Karpas-422 (cell line): Measurements from ENCODE around the gene MAD2L2. TPM values are rescaled to one million over a fixed set of nuclear protein-coding genes. Genes with fewer than 3 reads are reported as not detected.

Experiments used
- DNase-seq: peaks from one replicate; pipeline ENCODE4 v3.0.0-alpha.2; 2015
- H2AFZ ChIP-seq: fragments of 200-600 bp; sonication (generic); 2 replicates; pipeline ENCODE4 v1.6.1; 2014; ENCODE audit warnings: antibody characterized with exemption, low read length, mixed read lengths
- H3K27ac ChIP-seq: fragments of 200-600 bp; sonication (generic); 2 replicates; pipeline ENCODE4 v1.5.1; 2014; ENCODE audit warnings: mild to moderate bottlenecking, low read length, moderate library complexity
- H3K27me3 ChIP-seq: fragments of 200-600 bp; sonication (generic); 2 replicates; pipeline ENCODE4 v1.6.1; 2014; ENCODE audit warnings: low read length, mixed read lengths
- H3K36me3 ChIP-seq: fragments of 200-600 bp; sonication (generic); 2 replicates; pipeline ENCODE4 v1.6.1; 2014; ENCODE audit warnings: low read length, mixed read lengths; ENCODE audit not compliant: insufficient read depth
- H3K4me1 ChIP-seq: fragments of 200-600 bp; sonication (generic); 2 replicates; pipeline ENCODE4 v1.6.1; 2014; ENCODE audit warnings: mild to moderate bottlenecking, low read length, mixed read lengths
- H3K4me2 ChIP-seq: fragments of 200-600 bp; sonication (generic); 2 replicates; pipeline ENCODE4 v1.6.1; 2014; ENCODE audit warnings: low read length, low read depth, mild to moderate bottlenecking; ENCODE audit not compliant: poor library complexity, severe bottlenecking
- H3K4me3 ChIP-seq: fragments of 200-600 bp; sonication (generic); 2 replicates; pipeline ENCODE4 v1.5.1; 2014; ENCODE audit warnings: mild to moderate bottlenecking, antibody characterized with exemption, low read length, mixed read lengths
- H3K79me2 ChIP-seq: fragments of 200-600 bp; sonication (generic); 2 replicates; pipeline ENCODE4 v1.6.1; 2014; ENCODE audit warnings: mild to moderate bottlenecking, low read length, mixed read lengths
- H3K9ac ChIP-seq: fragments of 200-600 bp; sonication (generic); 2 replicates; pipeline ENCODE4 v1.6.0; 2014; ENCODE audit warnings: low read length
- H3K9me2 ChIP-seq: fragments of 200-600 bp; sonication (generic), shearing (Covaris generic); replicated peaks from 2 replicates; pipeline ENCODE4 v1.6.0; 2014; ENCODE audit warnings: mild to moderate bottlenecking, low read length, moderate library complexity; ENCODE audit not compliant: insufficient read depth
- H3K9me3 ChIP-seq: fragments of 300-700, 200-600 bp; sonication (generic); 2 replicates; pipeline ENCODE4 v1.6.1; 2014; ENCODE audit warnings: low read length, mixed read lengths
- H4K20me1 ChIP-seq: fragments of 200-600 bp; sonication (generic); 2 replicates; pipeline ENCODE4 v1.6.1; 2014; ENCODE audit warnings: mild to moderate bottlenecking, antibody characterized with exemption, low read length, low read depth; ENCODE audit not compliant: insufficient read depth
- total RNA-seq: library from RNA; depleted of rRNA; stranded (reverse); fragments of >200 nt; shearing (Covaris generic); gene quantifications from 2 replicates; pipeline ENCODE4 v1.2.3, GENCODE V29; 2014; ENCODE audit warnings: low replicate concordance

MAD2L2 gene
- total RNA-seq, 1 experiment from 2014 or later: 89.3 TPM

- H3K4me1 ChIP-seq: peaks cover 10% of the 10 kb centered on the region
- no peak overlapping the region for H3K27ac ChIP-seq
- H3K4me2 ChIP-seq: peak overlapping the region; percentile 41
- peak; percentile 88 for DNase-seq
- H3K4me3 ChIP-seq: peak overlapping the region; percentile 30; the same call in 1 of the 2 replicates
- no peaks in the 10 kb centered on the region for H3K27me3 ChIP-seq
- H3K9me3 ChIP-seq: no peaks in the 10 kb centered on the region
- H3K79me2 ChIP-seq: no peaks in the 10 kb centered on the region
- H2AFZ ChIP-seq: no peak overlapping the region
- no peaks in the 10 kb centered on the region for H3K36me3 ChIP-seq
- H3K9ac ChIP-seq: peak overlapping the region; percentile 53
- H4K20me1 ChIP-seq: no peaks in the 10 kb centered on the region; the same call in 1 of the 2 replicates
- no peaks in the 10 kb centered on the region for H3K9me2 ChIP-seq
Observed at GRCh38 chr1:11650331-11650991, 30.5 kb downstream of the MAD2L2 start.

GRCh38 chr1:11649624-11650330, 31.2 kb downstream of the MAD2L2 start:
- no peak overlapping the region for H3K9ac ChIP-seq
- DNase-seq: no peak
- no peaks in the 10 kb centered on the region for H3K27me3 ChIP-seq
- H3K27ac ChIP-seq: no peak overlapping the region
- no peak overlapping the region for H2AFZ ChIP-seq
- peaks cover 10% of the 10 kb centered on the region for H3K4me1 ChIP-seq
- peak overlapping the region; percentile 41 for H3K4me2 ChIP-seq
- no peaks in the 10 kb centered on the region for H3K36me3 ChIP-seq
- no peaks in the 10 kb centered on the region for H3K79me2 ChIP-seq
- H3K4me3 ChIP-seq: no peak overlapping the region
- no peaks in the 10 kb centered on the region for H3K9me2 ChIP-seq
- H4K20me1 ChIP-seq: no peaks in the 10 kb centered on the region; the same call in 1 of the 2 replicates
- no peaks in the 10 kb centered on the region for H3K9me3 ChIP-seq

GRCh38 chr1:11649237-11649623, 31.7 kb downstream of the MAD2L2 start:
- no peak for DNase-seq
- Histone ChIP-seq H3K4me1 (peaks cover 10% of the 10 kb centered on the region), H2AFZ (no peak overlapping the region), H4K20me1 (no peaks in the 10 kb centered on the region; the same call in 1 of the 2 replicates), H3K4me2 (no peak overlapping the region), H3K79me2 (no peaks in the 10 kb centered on the region), H3K27ac (no peak overlapping the region), H3K36me3 (no peaks in the 10 kb centered on the region), H3K27me3 (no peaks in the 10 kb centered on the region), H3K4me3 (no peak overlapping the region), H3K9me3 (no peaks in the 10 kb centered on the region), H3K9me2 (no peaks in the 10 kb centered on the region), H3K9ac (no peak overlapping the region)

GRCh38 chr1:11648732-11649158, 32.2 kb downstream of the MAD2L2 start:
- Histone ChIP-seq H2AFZ (no peak overlapping the region), H3K27me3 (no peaks in the 10 kb centered on the region), H3K27ac (no peak overlapping the region), H3K4me2 (no peak overlapping the region), H3K79me2 (no peaks in the 10 kb centered on the region), H3K9ac (no peak overlapping the region), H3K9me3 (no peaks in the 10 kb centered on the region), H3K4me1 (peaks cover 10% of the 10 kb centered on the region), H3K4me3 (no peak overlapping the region), H3K36me3 (no peaks in the 10 kb centered on the region), H3K9me2 (no peaks in the 10 kb centered on the region), H4K20me1 (no peaks in the 10 kb centered on the region; the same call in 1 of the 2 replicates)
- DNase-seq: peak; percentile 55

GRCh38 chr1:11648039-11648438, 32.9 kb downstream of the MAD2L2 start:
- peaks cover 10% of the 10 kb centered on the region for H3K4me1 ChIP-seq
- no peak overlapping the region for H3K9ac ChIP-seq
- no peaks in the 10 kb centered on the region for H3K9me2 ChIP-seq
- no peak overlapping the region for H3K4me3 ChIP-seq
- H3K27ac ChIP-seq: no peak overlapping the region
- H3K9me3 ChIP-seq: no peaks in the 10 kb centered on the region
- DNase-seq: no peak
- H3K79me2 ChIP-seq: no peaks in the 10 kb centered on the region
- H3K4me2 ChIP-seq: no peak overlapping the region
- no peaks in the 10 kb centered on the region; the same call in 1 of the 2 replicates for H4K20me1 ChIP-seq
- no peaks in the 10 kb centered on the region for H3K27me3 ChIP-seq
- H2AFZ ChIP-seq: no peak overlapping the region
- H3K36me3 ChIP-seq: no peaks in the 10 kb centered on the region

- Histone ChIP-seq H3K36me3 (no peaks in the 10 kb centered on the region), H3K4me3 (no peak overlapping the region), H4K20me1 (no peaks in the 10 kb centered on the region; the same call in 1 of the 2 replicates), H3K9me3 (no peaks in the 10 kb centered on the region), H3K9ac (no peak overlapping the region), H3K27me3 (no peaks in the 10 kb centered on the region), H3K27ac (no peak overlapping the region), H3K9me2 (no peaks in the 10 kb centered on the region), H3K4me1 (peaks cover 10% of the 10 kb centered on the region), H3K79me2 (no peaks in the 10 kb centered on the region), H3K4me2 (no peak overlapping the region), H2AFZ (no peak overlapping the region)
- no peak for DNase-seq
Observed at GRCh38 chr1:11647333-11647732, 33.6 kb downstream of the MAD2L2 start.

GRCh38 chr1:11646317-11646716, 34.6 kb downstream of the MAD2L2 start:
- Histone ChIP-seq H2AFZ (no peak overlapping the region), H3K27me3 (no peaks in the 10 kb centered on the region), H3K9ac (no peak overlapping the region)

GRCh38 chr1:11645670-11646265, 35.2 kb downstream of the MAD2L2 start:
- no peaks in the 10 kb centered on the region for H3K9me2 ChIP-seq
- no peak overlapping the region for H3K27ac ChIP-seq
- H3K79me2 ChIP-seq: no peaks in the 10 kb centered on the region
- H3K9ac ChIP-seq: no peak overlapping the region
- peak; percentile 92 for DNase-seq
- H3K4me3 ChIP-seq: no peak overlapping the region
- no peaks in the 10 kb centered on the region for H3K9me3 ChIP-seq
- H3K27me3 ChIP-seq: no peaks in the 10 kb centered on the region
- peaks cover 9% of the 10 kb centered on the region for H3K4me1 ChIP-seq
- H4K20me1 ChIP-seq: no peaks in the 10 kb centered on the region; the same call in 1 of the 2 replicates
- no peaks in the 10 kb centered on the region for H3K36me3 ChIP-seq
- no peak overlapping the region for H3K4me2 ChIP-seq
- no peak overlapping the region for H2AFZ ChIP-seq

More at GRCh38 chr1:11646317-11646716, 34.6 kb downstream of the MAD2L2 start:
- DNase-seq: no peak
- H3K9me3 ChIP-seq: no peaks in the 10 kb centered on the region
- no peaks in the 10 kb centered on the region for H3K79me2 ChIP-seq
- H3K4me3 ChIP-seq: no peak overlapping the region
- H4K20me1 ChIP-seq: no peaks in the 10 kb centered on the region; the same call in 1 of the 2 replicates
- H3K36me3 ChIP-seq: no peaks in the 10 kb centered on the region
- no peaks in the 10 kb centered on the region for H3K9me2 ChIP-seq
- peaks cover 10% of the 10 kb centered on the region for H3K4me1 ChIP-seq
- H3K27ac ChIP-seq: no peak overlapping the region
- no peak overlapping the region for H3K4me2 ChIP-seq
